ENCODE measurements around the gene DPEP2NB.

DNA sequence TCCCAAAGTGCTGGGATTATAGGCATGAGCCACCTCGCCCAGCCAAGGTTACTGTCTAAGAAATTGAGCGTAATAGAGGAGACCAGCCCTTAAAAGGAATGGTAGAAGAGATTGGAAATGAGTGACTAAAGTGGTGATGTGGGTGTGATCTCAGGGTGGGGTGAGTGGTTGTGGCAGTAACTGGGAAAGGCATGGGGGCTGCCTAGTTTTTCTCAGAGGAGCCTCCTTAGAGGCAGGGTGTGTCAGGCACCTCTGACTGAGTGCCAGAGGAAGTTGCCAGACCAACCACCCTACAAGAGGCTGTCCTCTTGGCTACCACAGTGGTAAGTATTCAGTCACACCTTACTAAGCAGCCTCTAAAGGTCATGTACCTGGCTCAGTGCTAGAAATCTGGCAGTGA is 16.2 kb upstream of the DPEP2NB start:
- no peak for TF ChIP-seq CTCF (IDR thresholded peaks at IDR 0.05 in 4 of 5, conservative IDR thresholded peaks at IDR 0.05 in 1 of 5)
- no peak for TF ChIP-seq POLR2A (IDR thresholded peaks at IDR 0.05)
